ENCODE results near the gene MYEF2.

- TF ChIP-seq GATA2 (IDR thresholded peaks at IDR 0.05; ENCODE audit: low read depth, low read length) (no peak), GATA3 (IDR thresholded peaks at IDR 0.05; ENCODE audit: low read depth, low read length) (no peak)
Measured at GRCh38 chr15:48102167-48102566, 75.9 kb downstream of the MYEF2 start.
